Islet precursor cell (in vitro differentiated cells): ENCODE data around the gene CLTRN.
"Not testable (repeated sequence)": the region's sequence is repeated elsewhere in the genome, so short reads cannot be mapped to it uniquely, and the experiment has no call there.

Source experiments
- DNase-seq: peaks from one replicate; pipeline ENCODE4 v3.0.0-alpha.2; 2018

The CLTRN gene

GRCh38 chrX:15664487-15665444 lies at the start of gene CLTRN:
Gene CLTRN, minus strand, starts transcription at chrX:15664805. Its CDS starts 30 bp downstream, at chrX:15664775.
- DNase-seq = peak; percentile 80

- not testable (repeated sequence) for DNase-seq
Measured at GRCh38 chrX:15704273-15704672, 39.7 kb upstream of the CLTRN start.

GRCh38 chrX:15703809-15704208 lies 39.2 kb upstream of the CLTRN start:
- DNase-seq = not testable (repeated sequence)

- no peak for DNase-seq
Measured at GRCh38 chrX:15702488-15703371, 38.1 kb upstream of the CLTRN start.

- DNase-seq = no peak
Measured at GRCh38 chrX:15696516-15696915, 31.9 kb upstream of the CLTRN start.

GRCh38 chrX:15694941-15695451 lies 30.4 kb upstream of the CLTRN start:
- DNase-seq = no peak

- peak; percentile 75 for DNase-seq
Measured at GRCh38 chrX:15686818-15687685, 22.4 kb upstream of the CLTRN start.

GRCh38 chrX:15683193-15683592 lies 18.6 kb upstream of the CLTRN start:
- DNase-seq = no peak

- no peak for DNase-seq
Measured at GRCh38 chrX:15681433-15681832, 16.8 kb upstream of the CLTRN start.

GRCh38 chrX:15680401-15680800 lies 15.8 kb upstream of the CLTRN start:
- peak; percentile 64 for DNase-seq

- DNase-seq = no peak
Measured at GRCh38 chrX:15679246-15679645, 14.6 kb upstream of the CLTRN start.

GRCh38 chrX:15678339-15678738 lies 13.7 kb upstream of the CLTRN start:
- no peak for DNase-seq

- DNase-seq = no peak
Measured at GRCh38 chrX:15676886-15677285, 12.3 kb upstream of the CLTRN start.

- DNase-seq = peak; percentile 89
Measured at GRCh38 chrX:15675490-15675921, 10.9 kb upstream of the CLTRN start.

GRCh38 chrX:15674841-15675489 lies 10.4 kb upstream of the CLTRN start:
- peak; percentile 93 for DNase-seq

GRCh38 chrX:15674514-15674840 lies 9.9 kb upstream of the CLTRN start:
- no peak for DNase-seq

GRCh38 chrX:15673970-15674369 lies 9.4 kb upstream of the CLTRN start:
- DNase-seq = no peak

- DNase-seq = no peak
Measured at GRCh38 chrX:15672881-15673280, 8.3 kb upstream of the CLTRN start.

GRCh38 chrX:15663439-15663838 lies 1.2 kb downstream of the CLTRN start:
- DNase-seq = no peak

GRCh38 chrX:15654804-15655203 lies 9.8 kb downstream of the CLTRN start:
- not testable (repeated sequence) for DNase-seq

- no peak for DNase-seq
Measured at GRCh38 chrX:15653961-15654360, 10.6 kb downstream of the CLTRN start.

GRCh38 chrX:15647510-15647909 lies 17.1 kb downstream of the CLTRN start:
- not testable (repeated sequence) for DNase-seq
